Peyer's patch (tissue), 4 donors: ENCODE results near the gene SDC3.

Source experiments
- CTCF ChIP-seq, 6 experiments: fragments of 450-650 bp in 4 of 6; fragments of 200-600 bp in 2 of 6; sonication (generic) in 1 of 6; IDR thresholded peaks; one replicate each; pipeline ENCODE4 v1.5.1; 2017 to 2019; ENCODE audit warnings: antibody characterized with exemption in 6 of 6, mild to moderate bottlenecking in 3 of 6, moderate library complexity in 1 of 6
- POLR2A ChIP-seq, 2 donors: fragments of 450-650 bp; IDR thresholded peaks; one replicate each; pipeline ENCODE4 v1.5.1; 2017; ENCODE audit warnings: antibody characterized with exemption in 2 of 2, mild to moderate bottlenecking in 2 of 2, moderate library complexity in 2 of 2

GRCh38 chr1:30900486-30900885 lies 8.1 kb downstream of the SDC3 start:
- TF ChIP-seq CTCF (IDR thresholded peaks at IDR 0.05) (no peak), POLR2A (IDR thresholded peaks at IDR 0.05) (no peak)
